GM21717 (cell line): ENCODE results near the gene BCAS3.
"Not testable (repeated sequence)": the region's sequence is repeated elsewhere in the genome, so short reads cannot be mapped to it uniquely, and the experiment has no call there.

Source experiments
- ATAC-seq: cut with Tn5 transposase; IDR thresholded peaks from one replicate; pipeline ENCODE4 v1.9.1; 2021; ENCODE audit warnings: mild to moderate bottlenecking, moderate library complexity; ENCODE audit not compliant: unreplicated experiment

The BCAS3 gene

GRCh38 chr17:61352408-61352770 is 674.7 kb downstream of the BCAS3 start:
- ATAC-seq: no peak

GRCh38 chr17:61352781-61353491 is 675.3 kb downstream of the BCAS3 start:
- ATAC-seq: no peak

GRCh38 chr17:61353615-61354014 is 676.0 kb downstream of the BCAS3 start:
- ATAC-seq: no peak

- no peak for ATAC-seq
Observed at GRCh38 chr17:61354895-61355874, 677.5 kb downstream of the BCAS3 start.

- not testable (repeated sequence) for ATAC-seq
Observed at GRCh38 chr17:61357061-61357460, 679.4 kb downstream of the BCAS3 start.

GRCh38 chr17:61359513-61359912 is 681.9 kb downstream of the BCAS3 start:
- ATAC-seq: not testable (repeated sequence)

GRCh38 chr17:61360318-61360943 is 682.8 kb downstream of the BCAS3 start:
- no peak for ATAC-seq

GRCh38 chr17:61361084-61361483 is 683.4 kb downstream of the BCAS3 start:
- ATAC-seq: no peak

GRCh38 chr17:61362396-61362795 is 684.7 kb downstream of the BCAS3 start:
- ATAC-seq: no peak

GRCh38 chr17:61362852-61363600 is 685.4 kb downstream of the BCAS3 start:
- ATAC-seq: no peak

- ATAC-seq: no peak
Observed at GRCh38 chr17:61363601-61364462, 686.2 kb downstream of the BCAS3 start.

- no peak for ATAC-seq
Observed at GRCh38 chr17:61364463-61364846, 686.8 kb downstream of the BCAS3 start.

GRCh38 chr17:61366076-61366714 is 688.5 kb downstream of the BCAS3 start:
- ATAC-seq: no peak

GRCh38 chr17:61366715-61367413 is 689.2 kb downstream of the BCAS3 start:
- no peak for ATAC-seq

GRCh38 chr17:61368049-61368831 is 690.6 kb downstream of the BCAS3 start:
- ATAC-seq: no peak

- ATAC-seq: no peak
Observed at GRCh38 chr17:61368832-61369450, 691.3 kb downstream of the BCAS3 start.

- no peak for ATAC-seq
Observed at GRCh38 chr17:61369751-61370150, 692.1 kb downstream of the BCAS3 start.

GRCh38 chr17:61371179-61371578 is 693.5 kb downstream of the BCAS3 start:
- no peak for ATAC-seq
